GM19455 (cell line): ENCODE results near the gene BCL2L13.
"Not testable (repeated sequence)": the region's sequence is repeated elsewhere in the genome, so short reads cannot be mapped to it uniquely, and the experiment has no call there.

Source experiments
- ATAC-seq: cut with Tn5 transposase; IDR thresholded peaks from one replicate; pipeline ENCODE4 v1.9.1; 2021; ENCODE audit not compliant: unreplicated experiment

BCL2L13 gene

GRCh38 chr22:17694193-17694592, 55.6 kb downstream of the BCL2L13 start:
- no peak for ATAC-seq

- no peak for ATAC-seq
These were observed 56.2 kb downstream of the BCL2L13 start for GRCh38 chr22:17694752-17695151.

GRCh38 chr22:17695986-17696385, 57.4 kb downstream of the BCL2L13 start:
- ATAC-seq: no peak

GRCh38 chr22:17697196-17697595, 58.6 kb downstream of the BCL2L13 start:
- not testable (repeated sequence) for ATAC-seq

- not testable (repeated sequence) for ATAC-seq
These were observed 59.7 kb downstream of the BCL2L13 start for GRCh38 chr22:17698276-17698675.

GRCh38 chr22:17698948-17699347, 60.4 kb downstream of the BCL2L13 start:
- ATAC-seq: no peak

- ATAC-seq: no peak
These were observed 61.3 kb downstream of the BCL2L13 start for GRCh38 chr22:17699696-17700340.

GRCh38 chr22:17700778-17701177, 62.2 kb downstream of the BCL2L13 start:
- ATAC-seq: no peak

- no peak for ATAC-seq
These were observed 65.3 kb downstream of the BCL2L13 start for GRCh38 chr22:17703811-17704210.

GRCh38 chr22:17705546-17705945, 67.0 kb downstream of the BCL2L13 start:
- ATAC-seq: no peak

- ATAC-seq: peak; percentile 76
These were observed 67.7 kb downstream of the BCL2L13 start for GRCh38 chr22:17705951-17706900.

GRCh38 chr22:17706947-17707346, 68.4 kb downstream of the BCL2L13 start:
- ATAC-seq: no peak

- ATAC-seq: no peak
These were observed 69.0 kb downstream of the BCL2L13 start for GRCh38 chr22:17707526-17707925.

- no peak for ATAC-seq
These were observed 71.5 kb downstream of the BCL2L13 start for GRCh38 chr22:17710023-17710422.

- no peak for ATAC-seq
These were observed 73.9 kb downstream of the BCL2L13 start for GRCh38 chr22:17712441-17712840.

- no peak for ATAC-seq
These were observed 78.0 kb downstream of the BCL2L13 start for GRCh38 chr22:17716529-17716928.

- ATAC-seq: no peak
These were observed 79.2 kb downstream of the BCL2L13 start for GRCh38 chr22:17717708-17718107.

- no peak for ATAC-seq
These were observed 81.4 kb downstream of the BCL2L13 start for GRCh38 chr22:17719911-17720310.

- ATAC-seq: no peak
These were observed 85.7 kb downstream of the BCL2L13 start for GRCh38 chr22:17724241-17724640.

- no peak for ATAC-seq
These were observed 86.3 kb downstream of the BCL2L13 start for GRCh38 chr22:17724678-17725499.

- ATAC-seq: no peak
These were observed 86.9 kb downstream of the BCL2L13 start for GRCh38 chr22:17725500-17725796.
